Uterus (tissue), 2 donors: ENCODE data around the gene MASP2.

Experiments used
- CTCF ChIP-seq, 4 experiments: fragments of 200-600 bp in 2 of 4; fragments of 450-650 bp in 2 of 4; sonication (generic) in 2 of 4; IDR thresholded peaks; one replicate each; pipeline ENCODE4 v1.5.1; 2016 to 2019; ENCODE audit warnings: antibody characterized with exemption in 4 of 4, mild to moderate bottlenecking in 2 of 4, moderate library complexity in 1 of 4
- POLR2A ChIP-seq, 2 donors: fragments of 450-650 bp; IDR thresholded peaks; one replicate each; pipeline ENCODE4 v1.6.1; 2016; ENCODE audit warnings: antibody characterized with exemption in 2 of 2, mild to moderate bottlenecking in 1 of 2, moderate library complexity in 1 of 2

GRCh38 chr1:10992864-10993263 lies 54.2 kb downstream of the MASP2 start:
- TF ChIP-seq CTCF (IDR thresholded peaks at IDR 0.05) (no peak), POLR2A (IDR thresholded peaks at IDR 0.05) (no peak)
